HepG2 (cell line): Measurements from ENCODE around the gene XRN1. TPM values are rescaled to one million over a fixed set of nuclear protein-coding genes. Genes with fewer than 3 reads are reported as not detected.

ENCODE experiments used
- AKNA ChIP-seq: sonication (generic); formaldehyde crosslinking; IDR thresholded peaks from 2 replicates; pipeline ENCODE4 v1.4.0; 2020; ENCODE audit warnings: missing genetic modification reagents, borderline replicate concordance
- ATF6 ChIP-seq: sonication (generic); formaldehyde crosslinking; conservative IDR thresholded peaks from 2 replicates; pipeline ENCODE4 v1.4.0; 2020; ENCODE audit warnings: missing genetic modification reagents
- DZIP1 ChIP-seq: sonication (generic); formaldehyde crosslinking; IDR thresholded peaks from 2 replicates; pipeline ENCODE4 v1.5.0; 2020; ENCODE audit warnings: mild to moderate bottlenecking, missing genetic modification reagents
- HMGXB3 ChIP-seq: sonication (generic); formaldehyde crosslinking; IDR thresholded peaks from 2 replicates; pipeline ENCODE4 v1.4.0; 2020; ENCODE audit warnings: missing genetic modification reagents, borderline replicate concordance
- MIXL1 ChIP-seq: IDR thresholded peaks from 2 replicates; pipeline ENCODE4 v1.6.1; 2016
- NFYB ChIP-seq: sonication (generic); formaldehyde crosslinking; IDR thresholded peaks from 2 replicates; pipeline ENCODE4 v1.4.0; 2020; ENCODE audit warnings: missing genetic modification reagents
- ZKSCAN1 ChIP-seq: fragments of 150-350 bp; IDR thresholded peaks from 2 replicates; pipeline ENCODE4 v1.6.1; 2014; ENCODE audit warnings: low read length
- ZNF605 ChIP-seq: sonication (generic); formaldehyde crosslinking; IDR thresholded peaks from 2 replicates; pipeline ENCODE4 v1.8.0; 2022; ENCODE audit warnings: mild to moderate bottlenecking, missing genetic modification reagents
- polyA plus RNA-seq, 8 experiments: library from polyadenylated mRNA; depleted of rRNA in 3 of 8; stranded (reverse) in 7 of 8; unstranded in 1 of 8; fragments of >200 nt; fragmentation: Illumina TruSeq in 4 of 8; extraction: Trizol in 4 of 8; gene quantifications; 2 replicates each; pipeline versions ENCODE4 v1.2.1 to v1.2.3, GENCODE V29; 2011 to 2016; ENCODE audit warnings: low read depth in 4 of 8, missing spikeins in 1 of 8, mixed read lengths in 1 of 8; ENCODE audit not compliant: insufficient read depth in 1 of 8
- total RNA-seq, 5 experiments: library from RNA; depleted of rRNA; stranded (reverse); fragments of >200 nt; fragmentation: Illumina TruSeq; extraction: Trizol; gene quantifications; 2 replicates each; pipeline ENCODE4 v1.2.3, GENCODE V29; 2016; ENCODE audit warnings: low read depth in 1 of 5
- TF ChIP-seq, protein P1 (sequence below): sonication (generic); formaldehyde crosslinking; IDR thresholded peaks from 2 replicates; pipeline ENCODE4 v1.4.0; 2020; ENCODE audit warnings: missing genetic modification reagents

The XRN1 gene
- total and polyA plus RNA-seq, 2 of the 13 experiments (the other 11 are each of a cell fraction or from before 2014, with no cell fraction given) = 13.2 to 13.3 TPM

GRCh38 chr3:142433110-142433509, 14.7 kb downstream of the XRN1 start (continued):
- TF ChIP-seq ATF6 (no peak), ZKSCAN1 (no peak), HMGXB3 (CRISPR knock-in tag) (no peak), MIXL1 (CRISPR knock-in tag) (no peak), ZNF605 (no peak), NFYB (CRISPR knock-in tag) (no peak), AKNA (no peak), DZIP1 (CRISPR knock-in tag) (no peak)
- TF ChIP-seq, protein P1, sequence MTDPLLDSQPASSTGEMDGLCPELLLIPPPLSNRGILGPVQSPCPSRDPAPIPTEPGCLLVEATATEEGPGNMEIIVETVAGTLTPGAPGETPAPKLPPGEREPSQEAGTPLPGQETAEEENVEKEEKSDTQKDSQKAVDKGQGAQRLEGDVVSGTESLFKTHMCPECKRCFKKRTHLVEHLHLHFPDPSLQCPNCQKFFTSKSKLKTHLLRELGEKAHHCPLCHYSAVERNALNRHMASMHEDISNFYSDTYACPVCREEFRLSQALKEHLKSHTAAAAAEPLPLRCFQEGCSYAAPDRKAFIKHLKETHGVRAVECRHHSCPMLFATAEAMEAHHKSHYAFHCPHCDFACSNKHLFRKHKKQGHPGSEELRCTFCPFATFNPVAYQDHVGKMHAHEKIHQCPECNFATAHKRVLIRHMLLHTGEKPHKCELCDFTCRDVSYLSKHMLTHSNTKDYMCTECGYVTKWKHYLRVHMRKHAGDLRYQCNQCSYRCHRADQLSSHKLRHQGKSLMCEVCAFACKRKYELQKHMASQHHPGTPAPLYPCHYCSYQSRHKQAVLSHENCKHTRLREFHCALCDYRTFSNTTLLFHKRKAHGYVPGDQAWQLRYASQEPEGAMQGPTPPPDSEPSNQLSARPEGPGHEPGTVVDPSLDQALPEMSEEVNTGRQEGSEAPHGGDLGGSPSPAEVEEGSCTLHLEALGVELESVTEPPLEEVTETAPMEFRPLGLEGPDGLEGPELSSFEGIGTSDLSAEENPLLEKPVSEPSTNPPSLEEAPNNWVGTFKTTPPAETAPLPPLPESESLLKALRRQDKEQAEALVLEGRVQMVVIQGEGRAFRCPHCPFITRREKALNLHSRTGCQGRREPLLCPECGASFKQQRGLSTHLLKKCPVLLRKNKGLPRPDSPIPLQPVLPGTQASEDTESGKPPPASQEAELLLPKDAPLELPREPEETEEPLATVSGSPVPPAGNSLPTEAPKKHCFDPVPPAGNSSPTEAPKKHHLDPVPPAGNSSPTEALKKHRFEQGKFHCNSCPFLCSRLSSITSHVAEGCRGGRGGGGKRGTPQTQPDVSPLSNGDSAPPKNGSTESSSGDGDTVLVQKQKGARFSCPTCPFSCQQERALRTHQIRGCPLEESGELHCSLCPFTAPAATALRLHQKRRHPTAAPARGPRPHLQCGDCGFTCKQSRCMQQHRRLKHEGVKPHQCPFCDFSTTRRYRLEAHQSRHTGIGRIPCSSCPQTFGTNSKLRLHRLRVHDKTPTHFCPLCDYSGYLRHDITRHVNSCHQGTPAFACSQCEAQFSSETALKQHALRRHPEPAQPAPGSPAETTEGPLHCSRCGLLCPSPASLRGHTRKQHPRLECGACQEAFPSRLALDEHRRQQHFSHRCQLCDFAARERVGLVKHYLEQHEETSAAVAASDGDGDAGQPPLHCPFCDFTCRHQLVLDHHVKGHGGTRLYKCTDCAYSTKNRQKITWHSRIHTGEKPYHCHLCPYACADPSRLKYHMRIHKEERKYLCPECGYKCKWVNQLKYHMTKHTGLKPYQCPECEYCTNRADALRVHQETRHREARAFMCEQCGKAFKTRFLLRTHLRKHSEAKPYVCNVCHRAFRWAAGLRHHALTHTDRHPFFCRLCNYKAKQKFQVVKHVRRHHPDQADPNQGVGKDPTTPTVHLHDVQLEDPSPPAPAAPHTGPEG (CRISPR knock-in tag) = no peak
- TF ChIP-seq, all 625 proteins: peak for 0
